ENCODE results near the gene PDIA6. TPM values are rescaled to one million over a fixed set of nuclear protein-coding genes. Genes with fewer than 3 reads are reported as not detected.

The PDIA6 gene
- total RNA-seq, 1 donor from 2014 or later = 210 TPM

- H3K27ac Mint-ChIP-seq = no peak overlapping the region
Observed at GRCh38 chr2:10772868-10773215, 39.7 kb downstream of the PDIA6 start.

GRCh38 chr2:10772201-10772867 lies 40.3 kb downstream of the PDIA6 start:
- DNase-seq (ENCODE audit: low spot score) = no peak
- Mint-ChIP-seq H3K4me1 (ENCODE audit: low read depth) (no peaks in the 10 kb centered on the region), H3K27me3 (ENCODE audit: low read depth) (no peaks in the 10 kb centered on the region), H3K36me3 (ENCODE audit: low read depth) (no peaks in the 10 kb centered on the region), H3K9me3 (no peaks in the 10 kb centered on the region), H3K27ac (no peak overlapping the region), H3K4me3 (ENCODE audit: low read depth) (no peak overlapping the region)
- intact Hi-C loops (cut with micrococcal nuclease) = no loop called here

More at GRCh38 chr2:10772868-10773215, 39.7 kb downstream of the PDIA6 start:
- DNase-seq (ENCODE audit: low spot score) = no peak
- intact Hi-C loops (cut with micrococcal nuclease) = no loop called here
- Mint-ChIP-seq H3K27me3 (ENCODE audit: low read depth) (no peaks in the 10 kb centered on the region), H3K4me1 (ENCODE audit: low read depth) (no peaks in the 10 kb centered on the region), H3K4me3 (ENCODE audit: low read depth) (no peak overlapping the region), H3K9me3 (no peaks in the 10 kb centered on the region), H3K36me3 (ENCODE audit: low read depth) (no peaks in the 10 kb centered on the region)

DNA sequence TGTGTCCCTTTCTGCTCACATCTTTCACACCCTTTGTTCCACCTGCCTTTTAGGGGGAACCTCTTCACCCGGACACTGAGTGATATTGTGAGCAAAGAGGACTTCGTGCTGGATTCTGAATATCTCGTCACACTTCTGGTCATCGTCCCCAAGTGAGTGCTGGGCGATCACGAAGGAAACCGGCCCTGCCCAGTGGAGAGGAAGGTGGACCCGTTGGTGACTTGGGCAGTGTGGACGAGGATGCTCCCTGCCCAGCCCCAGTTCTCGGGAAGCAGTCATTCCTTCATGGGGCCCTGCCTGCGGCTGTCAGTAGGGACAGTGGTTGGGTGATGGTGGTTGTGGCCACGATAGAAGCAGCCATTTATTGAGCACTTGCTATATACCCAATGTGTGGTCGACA lies 40.8 kb downstream of the PDIA6 start:
- Mint-ChIP-seq H3K4me1 (ENCODE audit: low read depth) (no peaks in the 10 kb centered on the region), H3K27ac (no peak overlapping the region), H3K27me3 (ENCODE audit: low read depth) (no peaks in the 10 kb centered on the region), H3K9me3 (no peaks in the 10 kb centered on the region), H3K4me3 (ENCODE audit: low read depth) (no peak overlapping the region), H3K36me3 (ENCODE audit: low read depth) (no peaks in the 10 kb centered on the region)
- no peak for DNase-seq (ENCODE audit: low spot score)
- intact Hi-C loops (cut with micrococcal nuclease) = no loop called here

DNA sequence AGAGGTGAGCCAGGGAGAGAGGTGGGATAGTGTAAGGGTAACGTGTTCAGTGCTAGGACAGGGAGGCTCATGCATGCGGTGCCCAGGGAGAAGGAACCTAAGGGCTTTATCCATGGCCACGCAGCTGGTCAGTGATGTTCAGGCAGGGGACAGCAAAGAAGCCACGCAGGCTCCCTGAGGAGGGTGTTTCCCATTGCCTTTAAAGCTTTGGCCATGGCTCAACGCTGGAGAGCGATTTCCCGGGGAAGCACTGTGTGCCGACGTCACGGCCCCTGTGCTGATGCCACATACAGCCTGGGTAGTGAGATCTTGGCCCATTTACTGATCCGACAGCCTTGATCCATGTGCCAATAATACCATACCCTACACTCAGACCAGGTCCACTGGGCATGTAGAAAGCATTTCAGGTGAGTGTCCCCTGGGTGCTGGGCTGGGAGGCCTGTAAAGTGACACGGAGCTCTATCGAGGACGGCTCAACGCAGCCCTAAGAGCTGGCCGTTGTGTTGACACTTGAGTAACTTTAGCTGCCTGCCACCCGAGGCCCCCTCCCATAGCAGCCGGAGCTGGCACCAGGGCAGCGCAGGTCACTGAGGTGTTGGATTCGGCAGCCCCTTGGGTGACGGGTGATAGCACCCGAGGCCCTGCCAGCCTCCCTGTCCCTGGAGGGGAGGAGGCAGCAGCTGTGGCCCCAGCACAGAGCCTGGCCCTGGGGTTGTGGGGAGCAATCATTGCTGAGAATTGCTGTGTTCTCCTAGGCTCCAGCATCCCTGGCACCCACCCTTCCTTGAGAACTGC lies 41.4 kb downstream of the PDIA6 start:
- Mint-ChIP-seq H3K27ac (no peak overlapping the region), H3K4me3 (ENCODE audit: low read depth) (no peak overlapping the region), H3K9me3 (no peaks in the 10 kb centered on the region), H3K36me3 (ENCODE audit: low read depth) (no peaks in the 10 kb centered on the region), H3K27me3 (ENCODE audit: low read depth) (no peaks in the 10 kb centered on the region), H3K4me1 (ENCODE audit: low read depth) (no peaks in the 10 kb centered on the region)
- intact Hi-C loops (cut with micrococcal nuclease) = no loop called here
- no peak for DNase-seq (ENCODE audit: low spot score)

GRCh38 chr2:10768063-10768507 lies 44.5 kb downstream of the PDIA6 start:
- Mint-ChIP-seq H3K27me3 (ENCODE audit: low read depth) (no peaks in the 10 kb centered on the region), H3K27ac (no peak overlapping the region), H3K9me3 (no peaks in the 10 kb centered on the region), H3K4me1 (ENCODE audit: low read depth) (no peaks in the 10 kb centered on the region), H3K36me3 (ENCODE audit: low read depth) (no peaks in the 10 kb centered on the region), H3K4me3 (ENCODE audit: low read depth) (no peak overlapping the region)
- intact Hi-C loops (cut with micrococcal nuclease) = no loop called here
- no peak for DNase-seq (ENCODE audit: low spot score)

- Mint-ChIP-seq H3K36me3 (ENCODE audit: low read depth) (no peaks in the 10 kb centered on the region), H3K27me3 (ENCODE audit: low read depth) (no peaks in the 10 kb centered on the region), H3K27ac (no peak overlapping the region), H3K9me3 (no peaks in the 10 kb centered on the region), H3K4me3 (ENCODE audit: low read depth) (no peak overlapping the region), H3K4me1 (ENCODE audit: low read depth) (no peaks in the 10 kb centered on the region)
- intact Hi-C loops (cut with micrococcal nuclease) = no loop called here
- DNase-seq (ENCODE audit: low spot score) = no peak
Observed at GRCh38 chr2:10765914-10766313, 46.7 kb downstream of the PDIA6 start.

DNA sequence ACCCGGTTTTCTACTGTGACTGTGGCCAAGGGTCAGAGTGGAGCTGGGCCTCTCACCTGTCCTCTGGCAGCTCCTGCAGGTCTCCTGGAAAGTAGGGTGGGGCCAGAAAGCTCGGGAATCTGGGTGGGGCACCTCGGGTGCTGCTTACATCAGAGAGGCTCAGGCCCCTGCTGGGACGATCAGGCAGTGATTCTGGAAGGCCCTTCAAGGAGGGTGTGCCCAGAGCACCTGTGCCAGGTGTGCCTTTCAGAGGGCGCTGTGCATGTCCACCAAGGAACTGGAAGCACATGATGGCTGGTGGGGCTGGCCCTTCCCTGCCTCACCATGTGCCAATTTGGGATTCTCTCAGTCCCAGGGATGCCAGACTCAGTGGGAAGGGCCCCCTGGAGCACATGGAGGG lies 47.1 kb downstream of the PDIA6 start:
- intact Hi-C loops (cut with micrococcal nuclease) = no loop called here
- Mint-ChIP-seq H3K4me1 (ENCODE audit: low read depth) (no peaks in the 10 kb centered on the region), H3K36me3 (ENCODE audit: low read depth) (no peaks in the 10 kb centered on the region), H3K27me3 (ENCODE audit: low read depth) (no peaks in the 10 kb centered on the region), H3K27ac (no peak overlapping the region), H3K9me3 (no peaks in the 10 kb centered on the region), H3K4me3 (ENCODE audit: low read depth) (no peak overlapping the region)
- DNase-seq (ENCODE audit: low spot score) = no peak

- no peak overlapping the region for H3K27ac Mint-ChIP-seq
- H3K27me3 Mint-ChIP-seq (ENCODE audit: low read depth) = no peaks in the 10 kb centered on the region
- DNase-seq (ENCODE audit: low spot score) = no peak
- no peaks in the 10 kb centered on the region for H3K4me1 Mint-ChIP-seq (ENCODE audit: low read depth)
- no peaks in the 10 kb centered on the region for H3K36me3 Mint-ChIP-seq (ENCODE audit: low read depth)
- H3K4me3 Mint-ChIP-seq (ENCODE audit: low read depth) = no peak overlapping the region
- no peaks in the 10 kb centered on the region for H3K9me3 Mint-ChIP-seq
- intact Hi-C loops (cut with micrococcal nuclease) = no loop called here
Observed at GRCh38 chr2:10764896-10765295, 47.7 kb downstream of the PDIA6 start.

GRCh38 chr2:10764096-10764785 lies 48.3 kb downstream of the PDIA6 start:
- H3K9me3 Mint-ChIP-seq = no peaks in the 10 kb centered on the region
- H3K4me1 Mint-ChIP-seq (ENCODE audit: low read depth) = no peaks in the 10 kb centered on the region
- H3K4me3 Mint-ChIP-seq (ENCODE audit: low read depth) = no peak overlapping the region
- H3K27ac Mint-ChIP-seq = no peak overlapping the region
- intact Hi-C loops (cut with micrococcal nuclease) = no loop called here
- no peaks in the 10 kb centered on the region for H3K27me3 Mint-ChIP-seq (ENCODE audit: low read depth)
- H3K36me3 Mint-ChIP-seq (ENCODE audit: low read depth) = no peaks in the 10 kb centered on the region
- DNase-seq (ENCODE audit: low spot score) = no peak

DNA sequence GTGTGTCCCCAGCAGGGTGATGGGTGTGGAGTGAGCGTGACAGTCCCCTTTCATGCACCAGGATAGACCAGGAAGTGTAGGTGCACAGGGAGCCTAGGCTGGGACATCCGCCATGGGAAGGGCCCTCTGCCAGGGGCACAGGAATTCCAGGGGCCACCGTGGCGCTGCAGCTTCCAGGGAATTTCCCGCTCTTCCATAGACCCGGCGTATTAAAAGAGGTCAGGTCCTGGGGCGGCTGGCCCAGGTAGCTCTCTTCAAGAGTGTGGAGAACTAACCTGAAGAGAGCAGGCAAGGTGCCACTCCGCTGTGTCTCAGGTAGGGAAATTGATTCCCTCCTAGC lies 49.2 kb downstream of the PDIA6 start:
- no peaks in the 10 kb centered on the region for H3K27me3 Mint-ChIP-seq (ENCODE audit: low read depth)
- no peak overlapping the region for H3K4me3 Mint-ChIP-seq (ENCODE audit: low read depth)
- no peaks in the 10 kb centered on the region for H3K4me1 Mint-ChIP-seq (ENCODE audit: low read depth)
- intact Hi-C loops (cut with micrococcal nuclease) = no loop called here
- DNase-seq (ENCODE audit: low spot score) = no peak
- no peaks in the 10 kb centered on the region for H3K9me3 Mint-ChIP-seq
- no peak overlapping the region for H3K27ac Mint-ChIP-seq
- H3K36me3 Mint-ChIP-seq (ENCODE audit: low read depth) = no peaks in the 10 kb centered on the region

- no peak for DNase-seq (ENCODE audit: low spot score)
- H3K27ac Mint-ChIP-seq = no peak overlapping the region
Observed at GRCh38 chr2:10762651-10763460, 49.7 kb downstream of the PDIA6 start.

GRCh38 chr2:10761591-10761990 lies 51.0 kb downstream of the PDIA6 start:
- Mint-ChIP-seq H3K4me3 (ENCODE audit: low read depth) (no peak overlapping the region), H3K27me3 (ENCODE audit: low read depth) (no peaks in the 10 kb centered on the region), H3K9me3 (no peaks in the 10 kb centered on the region), H3K4me1 (ENCODE audit: low read depth) (no peaks in the 10 kb centered on the region), H3K27ac (no peak overlapping the region), H3K36me3 (ENCODE audit: low read depth) (no peaks in the 10 kb centered on the region)
- intact Hi-C loops (cut with micrococcal nuclease) = no loop called here
- DNase-seq (ENCODE audit: low spot score) = no peak

More at GRCh38 chr2:10762651-10763460, 49.7 kb downstream of the PDIA6 start:
- Mint-ChIP-seq H3K4me1 (ENCODE audit: low read depth) (no peaks in the 10 kb centered on the region), H3K9me3 (no peaks in the 10 kb centered on the region), H3K27me3 (ENCODE audit: low read depth) (no peaks in the 10 kb centered on the region), H3K36me3 (ENCODE audit: low read depth) (no peaks in the 10 kb centered on the region), H3K4me3 (ENCODE audit: low read depth) (no peak overlapping the region)
- intact Hi-C loops (cut with micrococcal nuclease) = no loop called here

All from activated T-helper 2 cell treated with anti-CD3 and anti-CD28 coated beads, Interferon-gamma antibody, Interleukin-2, Interleukin-4, amounts not matched to agents 10 μg/mL and 5 μg/mL and 100 μg/mL, durations not matched to agents 14 hours and 24 hours and 36 hours (primary cell).